ENCODE results near the gene RNASE13.

RNASE13 gene

GRCh38 chr14:21063479-21063878 is 28.9 kb upstream of the RNASE13 start:
- no peak for DNase-seq

GRCh38 chr14:21061347-21061668 is 26.7 kb upstream of the RNASE13 start:
- no peak for DNase-seq

GRCh38 chr14:21060614-21061346 is 26.2 kb upstream of the RNASE13 start:
- no peak for DNase-seq

GRCh38 chr14:21059842-21060613 is 25.4 kb upstream of the RNASE13 start:
- no peak for DNase-seq

- no peak for DNase-seq
Observed at GRCh38 chr14:21058903-21059302, 24.3 kb upstream of the RNASE13 start.

GRCh38 chr14:21057803-21058675 is 23.4 kb upstream of the RNASE13 start, which contains the start of gene RNASE8:
TSS of gene RNASE8 (plus strand) at chr14:21057822. CDS start at chr14:21057893, 71 bp downstream.
- DNase-seq, result no peak

GRCh38 chr14:21056520-21057163 is 22.0 kb upstream of the RNASE13 start:
- DNase-seq, result no peak

GRCh38 chr14:21055432-21056117 is 21.0 kb upstream of the RNASE13 start:
- no peak for DNase-seq

- DNase-seq, result no peak
Observed at GRCh38 chr14:21054768-21055145, 20.1 kb upstream of the RNASE13 start.

- DNase-seq, result no peak
Observed at GRCh38 chr14:21054123-21054767, 19.6 kb upstream of the RNASE13 start.

GRCh38 chr14:21053184-21054122 is 18.8 kb upstream of the RNASE13 start:
- DNase-seq, result no peak

GRCh38 chr14:21050597-21050996 is 16.0 kb upstream of the RNASE13 start:
- DNase-seq, result no peak

- no peak for DNase-seq
Observed at GRCh38 chr14:21049271-21049673, 14.7 kb upstream of the RNASE13 start.

- DNase-seq, result no peak
Observed at GRCh38 chr14:21048638-21049037, 14.0 kb upstream of the RNASE13 start.

GRCh38 chr14:21047378-21047781 is 12.8 kb upstream of the RNASE13 start:
- DNase-seq, result no peak

GRCh38 chr14:21043974-21044618 is 9.5 kb upstream of the RNASE13 start:
- DNase-seq, result no peak

GRCh38 chr14:21043387-21043973 is 8.9 kb upstream of the RNASE13 start:
- DNase-seq, result no peak

- no peak for DNase-seq
Observed at GRCh38 chr14:21042918-21043317, 8.3 kb upstream of the RNASE13 start.

- DNase-seq, result no peak
Observed at GRCh38 chr14:21041676-21042433, 7.2 kb upstream of the RNASE13 start, which contains the start of gene RNASE7. TSS of gene RNASE7 (plus strand) at chr14:21042362. CDS start at chr14:21042993, 631 bp downstream.

All from stimulated activated CD4-positive, alpha-beta T cell treated with anti-CD3 and anti-CD28 coated beads, Interleukin-4, amount 100 ng/mL, for 1 hour (primary cell).